DND-41 (cell line): Measurements from ENCODE around the gene RHOD.

Source experiments
- ATAC-seq: fragments of 200-7000 bp; cut with Tn5 transposase; 3 replicates; pipeline ENCODE4 v1.9.1; 2021; ENCODE audit warnings: low read depth; ENCODE audit not compliant: insufficient read depth
- DNase-seq: peaks from one replicate; pipeline ENCODE4 v3.0.0-alpha.2; 2020
- H2AFZ ChIP-seq: 2 replicates; pipeline ENCODE4 v1.6.0; 2012; ENCODE audit warnings: low read depth, low read length
- H3K27ac ChIP-seq: 2 replicates; pipeline ENCODE4 v1.5.1; 2012; ENCODE audit warnings: low read length, inconsistent platforms
- H3K27me3 ChIP-seq: fragments of 200-600 bp; sonication (generic); 2 replicates; pipeline ENCODE4 v1.6.0; 2012; ENCODE audit warnings: low read length, mild to moderate bottlenecking, inconsistent platforms; ENCODE audit not compliant: insufficient read depth, poor library complexity
- H3K36me3 ChIP-seq: 2 replicates; pipeline ENCODE4 v1.5.1; 2012; ENCODE audit warnings: low read length, inconsistent platforms; ENCODE audit not compliant: insufficient read depth
- H3K4me1 ChIP-seq: 2 replicates; pipeline ENCODE4 v1.5.1; 2012; ENCODE audit warnings: mild to moderate bottlenecking, low read length; ENCODE audit not compliant: insufficient read depth
- H3K4me2 ChIP-seq: 2 replicates; pipeline ENCODE4 v1.6.0; 2012; ENCODE audit warnings: mild to moderate bottlenecking, moderate library complexity, low read length, inconsistent platforms; ENCODE audit not compliant: insufficient read depth
- H3K4me3 ChIP-seq, 2 experiments: fragments of 200-600 bp in 1 of 2; shearing (Covaris generic) in 1 of 2; 2 replicates each; pipeline ENCODE4 v1.5.1; 2012 to 2016; ENCODE audit warnings: inconsistent platforms in 2 of 2, low read length in 2 of 2, mild to moderate bottlenecking in 2 of 2, low read depth in 1 of 2, moderate library complexity in 1 of 2
- H3K79me2 ChIP-seq: 2 replicates; pipeline ENCODE4 v1.6.0; 2012; ENCODE audit warnings: low read length, inconsistent platforms; ENCODE audit not compliant: insufficient read depth
- H3K9ac ChIP-seq: 2 replicates; pipeline ENCODE4 v1.6.0; 2012; ENCODE audit warnings: low read depth, mild to moderate bottlenecking, inconsistent platforms, low read length, moderate library complexity
- H3K9me3 ChIP-seq: 2 replicates; pipeline ENCODE4 v1.5.1; 2012; ENCODE audit warnings: low read length, moderate library complexity, mild to moderate bottlenecking, inconsistent platforms; ENCODE audit not compliant: insufficient read depth, severe bottlenecking
- H4K20me1 ChIP-seq: 2 replicates; pipeline ENCODE4 v1.6.0; 2012; ENCODE audit warnings: low read length; ENCODE audit not compliant: insufficient read depth
- CTCF ChIP-seq: IDR thresholded peaks from 2 replicates; pipeline ENCODE4 v1.5.1; 2012; ENCODE audit warnings: borderline replicate concordance, low read length, moderate library complexity, mild to moderate bottlenecking; ENCODE audit not compliant: poor library complexity, severe bottlenecking; ENCODE audit errors: extremely low read depth
- EZH2 ChIP-seq: IDR thresholded peaks from 3 replicates; pipeline ENCODE4 v1.6.1; 2012; ENCODE audit warnings: borderline replicate concordance, low read depth, mild to moderate bottlenecking, moderate library complexity, low read length, inconsistent platforms; ENCODE audit not compliant: severe bottlenecking

Gene RHOD

GRCh38 chr11:67040147-67040546, 16.5 kb upstream of the RHOD start:
- no peak overlapping the region for H3K4me3 ChIP-seq
- no peak overlapping the region for H3K9ac ChIP-seq
- no peak overlapping the region for H3K4me2 ChIP-seq
- no peaks in the 10 kb centered on the region for H3K79me2 ChIP-seq
- no peak overlapping the region for H3K27ac ChIP-seq
- peaks cover 6% of the 10 kb centered on the region; the same call in 1 of the 2 replicates for H4K20me1 ChIP-seq
- TF ChIP-seq EZH2: no peak
- no peak for TF ChIP-seq CTCF
- no peak overlapping the region for H2AFZ ChIP-seq
- DNase-seq (no peak), ATAC-seq (no peak)
- H3K9me3 ChIP-seq: no peaks in the 10 kb centered on the region
- H3K36me3 ChIP-seq: no peaks in the 10 kb centered on the region
- H3K27me3 ChIP-seq: peaks cover 11% of the 10 kb centered on the region
- H3K4me1 ChIP-seq: no peaks in the 10 kb centered on the region

GRCh38 chr11:67041602-67042001, 15.0 kb upstream of the RHOD start:
- no peak overlapping the region for H3K4me2 ChIP-seq
- H3K27ac ChIP-seq: no peak overlapping the region
- no peak overlapping the region for H2AFZ ChIP-seq
- H3K4me3 ChIP-seq: no peak overlapping the region
- no peaks in the 10 kb centered on the region for H3K79me2 ChIP-seq
- no peak for ATAC-seq
- TF ChIP-seq EZH2: no peak
- TF ChIP-seq CTCF: no peak
- no peaks in the 10 kb centered on the region for H3K9me3 ChIP-seq
- H3K9ac ChIP-seq: no peak overlapping the region
- peaks cover 12% of the 10 kb centered on the region for H4K20me1 ChIP-seq
- H3K36me3 ChIP-seq: no peaks in the 10 kb centered on the region
- H3K4me1 ChIP-seq: no peaks in the 10 kb centered on the region
- no peak for DNase-seq
- H3K27me3 ChIP-seq: peaks cover 11% of the 10 kb centered on the region

- Histone ChIP-seq H3K9me3 (no peaks in the 10 kb centered on the region), H2AFZ (no peak overlapping the region), H3K4me1 (no peaks in the 10 kb centered on the region), H3K36me3 (no peaks in the 10 kb centered on the region), H3K27ac (no peak overlapping the region), H3K9ac (no peak overlapping the region), H3K27me3 (peaks cover 11% of the 10 kb centered on the region), H3K4me3 (no peak overlapping the region), H3K79me2 (no peaks in the 10 kb centered on the region), H3K4me2 (no peak overlapping the region), H4K20me1 (peaks cover 12% of the 10 kb centered on the region)
- DNase-seq: no peak
- no peak for ATAC-seq
- no peak for TF ChIP-seq EZH2
- no peak for TF ChIP-seq CTCF
Measured at GRCh38 chr11:67043572-67044349, 12.9 kb upstream of the RHOD start.

- Histone ChIP-seq H3K27ac (no peak overlapping the region), H2AFZ (no peak overlapping the region), H3K36me3 (no peaks in the 10 kb centered on the region), H3K9ac (no peak overlapping the region), H3K4me1 (no peaks in the 10 kb centered on the region), H3K4me3 (no peak overlapping the region), H3K27me3 (peaks cover 11% of the 10 kb centered on the region), H3K9me3 (no peaks in the 10 kb centered on the region), H3K79me2 (no peaks in the 10 kb centered on the region), H4K20me1 (peaks cover 12% of the 10 kb centered on the region), H3K4me2 (no peak overlapping the region)
- DNase-seq (no peak), ATAC-seq (0 out of 3 replicates have a peak, but pooled peaks have one; percentile 35)
- no peak for TF ChIP-seq CTCF
- no peak for TF ChIP-seq EZH2
Measured at GRCh38 chr11:67044496-67044895, 12.2 kb upstream of the RHOD start.
